D721Med (cell line): ENCODE measurements around the gene KCTD11.
A peak's percentile ranks its signal among the peaks of the same experiment; 100 is the strongest.

Experiments
- DNase-seq: peaks from one replicate; pipeline ENCODE4 v3.0.0; 2011; ENCODE audit warnings: low spot score; ENCODE audit not compliant: insufficient read length
- FAIRE-seq: peaks from 2 replicates; lab custom pipeline; 2011; peaks lifted over from hg19 to GRCh38; lab: Jason Lieb, UNC
- CTCF ChIP-seq: IDR thresholded peaks from 2 replicates; pipeline ENCODE4 v1.5.1; 2012; ENCODE audit warnings: mild to moderate bottlenecking, control low read depth; ENCODE audit not compliant: insufficient read depth; ENCODE audit errors: missing control alignments

The KCTD11 gene

GRCh38 chr17:7315570-7316235 lies 36.3 kb upstream of the KCTD11 start:
- no peak for FAIRE-seq
- TF ChIP-seq CTCF: no peak
- no peak for DNase-seq

GRCh38 chr17:7317161-7317803 lies 34.7 kb upstream of the KCTD11 start:
- TF ChIP-seq CTCF: no peak
- FAIRE-seq (no peak), DNase-seq (no peak)

GRCh38 chr17:7318121-7318860 lies 33.7 kb upstream of the KCTD11 start:
- no peak for TF ChIP-seq CTCF
- no peak for DNase-seq

GRCh38 chr17:7321466-7321865 lies 30.5 kb upstream of the KCTD11 start:
- no peak for FAIRE-seq
- TF ChIP-seq CTCF: no peak
- no peak for DNase-seq

More at GRCh38 chr17:7318121-7318860, 33.7 kb upstream of the KCTD11 start:
- FAIRE-seq: no peak

- no peak for FAIRE-seq
- TF ChIP-seq CTCF: no peak
Observed at GRCh38 chr17:7322520-7323194, 29.3 kb upstream of the KCTD11 start.

GRCh38 chr17:7323731-7324437 lies 28.1 kb upstream of the KCTD11 start:
- FAIRE-seq (no peak), DNase-seq (peak; percentile 94)
- TF ChIP-seq CTCF: peak; percentile 48

More at GRCh38 chr17:7322520-7323194, 29.3 kb upstream of the KCTD11 start:
- DNase-seq: no peak
